ENCODE results near the gene KSR1.

DNA sequence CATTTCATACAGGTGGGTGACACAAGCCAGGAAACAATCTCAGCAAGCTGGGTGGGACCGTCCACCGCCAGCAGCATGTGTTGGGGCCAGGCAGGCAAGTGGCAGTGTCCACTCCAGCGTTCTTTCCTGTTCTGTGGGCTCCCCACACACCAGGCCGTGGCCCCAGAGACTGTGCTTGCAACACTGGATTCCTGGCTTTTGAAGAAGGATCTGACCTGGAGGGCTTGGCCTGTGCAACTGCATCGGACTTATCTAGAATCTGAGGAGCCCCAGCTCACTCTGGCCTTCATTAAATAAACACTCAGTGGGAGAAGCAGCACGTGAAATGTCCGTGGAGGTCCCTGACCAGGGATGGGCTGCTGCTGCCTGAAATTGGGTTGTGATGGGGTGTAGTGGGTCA lies 3.2 kb downstream of the KSR1 start:
- TF ChIP-seq SOX6 (IDR thresholded peaks at IDR 0.05) (no peak), ZNF41 (CRISPR knock-in tag; conservative IDR thresholded peaks at IDR 0.05) (no peak), POLR2A (conservative IDR thresholded peaks at IDR 0.05) (no peak), CHD4 (IDR thresholded peaks at IDR 0.05; ENCODE audit: insufficient read depth, insufficient replicate concordance, low read depth, low read length, poor library complexity, severe bottlenecking) (no peak), RFX1 (IDR thresholded peaks at IDR 0.05) (no peak), ZBTB43 (CRISPR knock-in tag; IDR thresholded peaks at IDR 0.05) (no peak), TRIM28 (IDR thresholded peaks at IDR 0.05) (no peak), NCOA2 (IDR thresholded peaks at IDR 0.05; ENCODE audit: partially characterized antibody in 2 of 2) (no peak), NRF1 (conservative IDR thresholded peaks at IDR 0.05 in 1 of 2, IDR thresholded peaks at IDR 0.05 in 1 of 2) (no peak), ZFX (CRISPR knock-in tag; IDR thresholded peaks at IDR 0.05) (no peak)
- TF ChIP-seq, protein P1, sequence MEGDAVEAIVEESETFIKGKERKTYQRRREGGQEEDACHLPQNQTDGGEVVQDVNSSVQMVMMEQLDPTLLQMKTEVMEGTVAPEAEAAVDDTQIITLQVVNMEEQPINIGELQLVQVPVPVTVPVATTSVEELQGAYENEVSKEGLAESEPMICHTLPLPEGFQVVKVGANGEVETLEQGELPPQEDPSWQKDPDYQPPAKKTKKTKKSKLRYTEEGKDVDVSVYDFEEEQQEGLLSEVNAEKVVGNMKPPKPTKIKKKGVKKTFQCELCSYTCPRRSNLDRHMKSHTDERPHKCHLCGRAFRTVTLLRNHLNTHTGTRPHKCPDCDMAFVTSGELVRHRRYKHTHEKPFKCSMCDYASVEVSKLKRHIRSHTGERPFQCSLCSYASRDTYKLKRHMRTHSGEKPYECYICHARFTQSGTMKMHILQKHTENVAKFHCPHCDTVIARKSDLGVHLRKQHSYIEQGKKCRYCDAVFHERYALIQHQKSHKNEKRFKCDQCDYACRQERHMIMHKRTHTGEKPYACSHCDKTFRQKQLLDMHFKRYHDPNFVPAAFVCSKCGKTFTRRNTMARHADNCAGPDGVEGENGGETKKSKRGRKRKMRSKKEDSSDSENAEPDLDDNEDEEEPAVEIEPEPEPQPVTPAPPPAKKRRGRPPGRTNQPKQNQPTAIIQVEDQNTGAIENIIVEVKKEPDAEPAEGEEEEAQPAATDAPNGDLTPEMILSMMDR (IDR thresholded peaks at IDR 0.05 in 2 of 3, conservative IDR thresholded peaks at IDR 0.05 in 1 of 3; ENCODE audit: insufficient read depth in 2 of 3, low read depth in 1 of 3, low read length in 3 of 3), result no peak
